Measurements from ENCODE around the gene VWC2L. TPM values are rescaled to one million over a fixed set of nuclear protein-coding genes. Genes with fewer than 3 reads are reported as not detected.

Gene VWC2L
- total and polyA plus RNA-seq, 4 donors: not detected

- H3K4me1 ChIP-seq (ENCODE audit: control insufficient read depth in 4 of 4, insufficient read depth in 4 of 4, low read length in 3 of 4): no peaks in the 10 kb centered on the region
- DNase-seq (ENCODE audit: low spot score): no peak
- H3K9ac ChIP-seq (ENCODE audit: low read depth in 1 of 2, low read length in 2 of 2): no peak overlapping the region
- TF ChIP-seq TAF1 (conservative IDR thresholded peaks at IDR 0.05) (no peak), SP1 (IDR thresholded peaks at IDR 0.05) (no peak), HNF4G (IDR thresholded peaks at IDR 0.05) (no peak), GABPA (IDR thresholded peaks at IDR 0.05 in 1 of 2, conservative IDR thresholded peaks at IDR 0.05 in 1 of 2) (no peak), RXRA (IDR thresholded peaks at IDR 0.05) (no peak)
- no peaks in the 10 kb centered on the region for H3K36me3 ChIP-seq (ENCODE audit: control insufficient read depth in 4 of 4, insufficient read depth in 3 of 4, low read depth in 1 of 4, low read length in 3 of 4)
- no peak overlapping the region for H3K27ac ChIP-seq (ENCODE audit: low read depth in 1 of 2, low read length in 2 of 2)
- peaks cover 0 to 4% (median 0%) of the 10 kb centered on the region in 4 donors for H3K27me3 ChIP-seq (ENCODE audit: control insufficient read depth in 4 of 4, insufficient read depth in 4 of 4, low read length in 3 of 4)
- WGBS: 47% methylated on average over 2 of the region's 2 CpGs
- no peaks in the 10 kb centered on the region for H3K9me3 ChIP-seq (ENCODE audit: control insufficient read depth in 4 of 4, low read length in 3 of 4)
- no peak overlapping the region for H3K4me3 ChIP-seq (ENCODE audit: low read depth in 1 of 3, low read length in 3 of 3)
These were observed 40.8 kb downstream of the VWC2L start for GRCh38 chr2:214451516-214452275.

DNA sequence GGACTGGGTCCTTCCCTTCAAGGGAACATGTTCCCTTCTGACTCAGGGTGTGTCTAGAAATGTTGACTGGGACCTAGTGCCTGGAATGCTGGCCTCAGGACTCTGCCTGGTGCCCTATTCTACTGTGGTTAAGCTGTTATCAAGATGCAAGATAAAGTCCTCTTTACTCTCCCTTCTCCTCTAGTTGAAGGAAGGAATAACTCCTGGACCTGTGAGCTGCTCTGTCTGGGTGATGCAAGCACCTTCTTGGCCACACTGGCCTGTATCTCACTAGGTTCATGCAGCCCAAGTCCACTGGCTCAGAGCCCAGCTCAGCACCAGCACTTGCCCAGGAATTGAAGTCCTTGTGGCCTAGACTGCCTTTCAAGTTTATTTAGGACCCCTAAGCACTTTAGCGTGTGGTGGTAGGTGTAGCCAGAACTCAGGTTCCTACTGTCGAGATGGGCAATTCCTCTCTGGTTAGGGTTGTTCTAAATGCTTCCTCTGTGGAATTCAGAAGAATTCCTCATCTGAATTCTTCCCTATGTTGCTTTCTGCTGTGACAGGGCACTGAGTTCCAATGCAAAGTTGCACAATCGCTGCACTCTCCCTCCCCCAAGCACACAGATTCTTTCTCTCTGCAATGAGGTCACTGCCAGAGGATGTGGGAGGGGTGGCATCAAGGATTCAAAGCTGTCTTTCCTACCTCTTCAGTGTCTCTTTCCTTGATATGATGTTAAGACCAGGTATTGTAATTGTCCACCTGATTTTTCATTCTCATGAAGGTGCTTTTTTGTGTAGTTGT lies 54.7 kb downstream of the VWC2L start:
- Histone ChIP-seq H3K4me1 (ENCODE audit: control insufficient read depth in 4 of 4, insufficient read depth in 4 of 4, low read length in 3 of 4) (no peaks in the 10 kb centered on the region), H3K4me3 (ENCODE audit: low read depth in 1 of 3, low read length in 3 of 3) (no peak overlapping the region), H3K27me3 (ENCODE audit: control insufficient read depth in 4 of 4, insufficient read depth in 4 of 4, low read length in 3 of 4) (no peaks in the 10 kb centered on the region), H3K36me3 (ENCODE audit: control insufficient read depth in 4 of 4, insufficient read depth in 3 of 4, low read depth in 1 of 4, low read length in 3 of 4) (no peaks in the 10 kb centered on the region), H3K9me3 (ENCODE audit: control insufficient read depth in 4 of 4, low read length in 3 of 4) (peaks cover 0 to 2% (median 0%) of the 10 kb centered on the region in 4 donors), H3K27ac (ENCODE audit: low read depth in 1 of 2, low read length in 2 of 2) (no peak overlapping the region), H3K9ac (ENCODE audit: low read depth in 1 of 2, low read length in 2 of 2) (no peak overlapping the region)
- no peak for DNase-seq (ENCODE audit: low spot score)
- TF ChIP-seq, protein P1, sequence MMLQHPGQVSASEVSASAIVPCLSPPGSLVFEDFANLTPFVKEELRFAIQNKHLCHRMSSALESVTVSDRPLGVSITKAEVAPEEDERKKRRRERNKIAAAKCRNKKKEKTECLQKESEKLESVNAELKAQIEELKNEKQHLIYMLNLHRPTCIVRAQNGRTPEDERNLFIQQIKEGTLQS (IDR thresholded peaks at IDR 0.05): no peak
- TF ChIP-seq, protein P2, sequence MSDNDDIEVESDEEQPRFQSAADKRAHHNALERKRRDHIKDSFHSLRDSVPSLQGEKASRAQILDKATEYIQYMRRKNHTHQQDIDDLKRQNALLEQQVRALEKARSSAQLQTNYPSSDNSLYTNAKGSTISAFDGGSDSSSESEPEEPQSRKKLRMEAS (IDR thresholded peaks at IDR 0.05): no peak
- no peak for TF ChIP-seq NR2F2 (IDR thresholded peaks at IDR 0.05)
- TF ChIP-seq RAD21 (IDR thresholded peaks at IDR 0.05): no peak
- 65% methylated on average over 3 of the region's 3 CpGs for WGBS

- Histone ChIP-seq H3K4me1 (ENCODE audit: control insufficient read depth in 4 of 4, insufficient read depth in 4 of 4, low read length in 3 of 4) (no peaks in the 10 kb centered on the region), H3K27me3 (ENCODE audit: control insufficient read depth in 4 of 4, insufficient read depth in 4 of 4, low read length in 3 of 4) (no peaks in the 10 kb centered on the region), H3K9ac (ENCODE audit: low read depth in 1 of 2, low read length in 2 of 2) (no peak overlapping the region), H3K4me3 (ENCODE audit: low read depth in 1 of 3, low read length in 3 of 3) (no peak overlapping the region), H3K27ac (ENCODE audit: low read depth in 1 of 2, low read length in 2 of 2) (no peak overlapping the region), H3K36me3 (ENCODE audit: control insufficient read depth in 4 of 4, insufficient read depth in 3 of 4, low read depth in 1 of 4, low read length in 3 of 4) (no peaks in the 10 kb centered on the region), H3K9me3 (ENCODE audit: control insufficient read depth in 4 of 4, low read length in 3 of 4) (no peaks in the 10 kb centered on the region)
- DNase-seq (ENCODE audit: low spot score): no peak
- TF ChIP-seq RAD21 (IDR thresholded peaks at IDR 0.05) (no peak), NR2F2 (IDR thresholded peaks at IDR 0.05) (no peak), TAF1 (conservative IDR thresholded peaks at IDR 0.05) (no peak), EGR1 (IDR thresholded peaks at IDR 0.05; ENCODE audit: low read depth in 2 of 2) (no peak), GABPA (IDR thresholded peaks at IDR 0.05 in 1 of 2, conservative IDR thresholded peaks at IDR 0.05 in 1 of 2) (no peak), CTCF (IDR thresholded peaks at IDR 0.05; ENCODE audit: low read depth, low read length, missing input control) (no peak), HNF4G (IDR thresholded peaks at IDR 0.05) (no peak), SP1 (IDR thresholded peaks at IDR 0.05) (no peak), ZBTB33 (IDR thresholded peaks at IDR 0.05) (no peak), FOXA2 (IDR thresholded peaks at IDR 0.05) (no peak)
- TF ChIP-seq, protein P3, sequence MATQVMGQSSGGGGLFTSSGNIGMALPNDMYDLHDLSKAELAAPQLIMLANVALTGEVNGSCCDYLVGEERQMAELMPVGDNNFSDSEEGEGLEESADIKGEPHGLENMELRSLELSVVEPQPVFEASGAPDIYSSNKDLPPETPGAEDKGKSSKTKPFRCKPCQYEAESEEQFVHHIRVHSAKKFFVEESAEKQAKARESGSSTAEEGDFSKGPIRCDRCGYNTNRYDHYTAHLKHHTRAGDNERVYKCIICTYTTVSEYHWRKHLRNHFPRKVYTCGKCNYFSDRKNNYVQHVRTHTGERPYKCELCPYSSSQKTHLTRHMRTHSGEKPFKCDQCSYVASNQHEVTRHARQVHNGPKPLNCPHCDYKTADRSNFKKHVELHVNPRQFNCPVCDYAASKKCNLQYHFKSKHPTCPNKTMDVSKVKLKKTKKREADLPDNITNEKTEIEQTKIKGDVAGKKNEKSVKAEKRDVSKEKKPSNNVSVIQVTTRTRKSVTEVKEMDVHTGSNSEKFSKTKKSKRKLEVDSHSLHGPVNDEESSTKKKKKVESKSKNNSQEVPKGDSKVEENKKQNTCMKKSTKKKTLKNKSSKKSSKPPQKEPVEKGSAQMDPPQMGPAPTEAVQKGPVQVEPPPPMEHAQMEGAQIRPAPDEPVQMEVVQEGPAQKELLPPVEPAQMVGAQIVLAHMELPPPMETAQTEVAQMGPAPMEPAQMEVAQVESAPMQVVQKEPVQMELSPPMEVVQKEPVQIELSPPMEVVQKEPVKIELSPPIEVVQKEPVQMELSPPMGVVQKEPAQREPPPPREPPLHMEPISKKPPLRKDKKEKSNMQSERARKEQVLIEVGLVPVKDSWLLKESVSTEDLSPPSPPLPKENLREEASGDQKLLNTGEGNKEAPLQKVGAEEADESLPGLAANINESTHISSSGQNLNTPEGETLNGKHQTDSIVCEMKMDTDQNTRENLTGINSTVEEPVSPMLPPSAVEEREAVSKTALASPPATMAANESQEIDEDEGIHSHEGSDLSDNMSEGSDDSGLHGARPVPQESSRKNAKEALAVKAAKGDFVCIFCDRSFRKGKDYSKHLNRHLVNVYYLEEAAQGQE (IDR thresholded peaks at IDR 0.05): no peak
- TF ChIP-seq, protein P2 (IDR thresholded peaks at IDR 0.05): no peak
- WGBS: 82% methylated on average over 3 of the region's 3 CpGs
These were observed 58.9 kb downstream of the VWC2L start for GRCh38 chr2:214469728-214470127.
